ENCODE data around the gene KIRREL2. TPM values are rescaled to one million over a fixed set of nuclear protein-coding genes. Genes with fewer than 3 reads are reported as not detected.

Gene KIRREL2
- total and polyA plus RNA-seq, 2 of the 8 experiments (the other 6 are each of a cell fraction or from before 2014, with no cell fraction given), result 2.4 to 4.6 TPM

GRCh38 chr19:35822579-35822978 is 34.1 kb upstream of the KIRREL2 start (continued):
- TF ChIP-seq CHD7 (IDR thresholded peaks at IDR 0.05; ENCODE audit: insufficient replicate concordance, low read length) (no peak), ZNF274 (IDR thresholded peaks at IDR 0.05; ENCODE audit: borderline replicate concordance, extremely low read depth, low read length) (no peak), RXRA (IDR thresholded peaks at IDR 0.05; ENCODE audit: insufficient read depth, low read depth, low read length) (no peak), CTCF (IDR thresholded peaks at IDR 0.05; ENCODE audit: control extremely low read depth in 1 of 3, insufficient read depth in 1 of 3, low read depth in 1 of 3, low read length in 3 of 3) (no peak), BACH1 (IDR thresholded peaks at IDR 0.05; ENCODE audit: low read length) (no peak), SIX5 (IDR thresholded peaks at IDR 0.05; ENCODE audit: low read depth, low read length) (no peak), SRF (IDR thresholded peaks at IDR 0.05; ENCODE audit: low read depth, low read length) (no peak), RFX5 (IDR thresholded peaks at IDR 0.05; ENCODE audit: borderline replicate concordance, low read depth, low read length) (no peak), PHF8 (conservative IDR thresholded peaks at IDR 0.05; ENCODE audit: low read depth, low read length) (no peak), POU5F1 (IDR thresholded peaks at IDR 0.05; ENCODE audit: low read depth, low read length) (no peak)

Measured in H1 (cell line).